Erythroblast (primary cell): ENCODE measurements around the gene CEP57.

Experiments used
- GATA1 ChIP-seq: IDR thresholded peaks from 2 replicates; pipeline ENCODE4 v1.6.1; 2011; ENCODE audit warnings: low read depth, mild to moderate bottlenecking, control low read depth, low read length, moderate library complexity
- POLR2A ChIP-seq: IDR thresholded peaks from 2 replicates; pipeline ENCODE4 v1.6.1; 2011; ENCODE audit warnings: mild to moderate bottlenecking, low read length

DNA sequence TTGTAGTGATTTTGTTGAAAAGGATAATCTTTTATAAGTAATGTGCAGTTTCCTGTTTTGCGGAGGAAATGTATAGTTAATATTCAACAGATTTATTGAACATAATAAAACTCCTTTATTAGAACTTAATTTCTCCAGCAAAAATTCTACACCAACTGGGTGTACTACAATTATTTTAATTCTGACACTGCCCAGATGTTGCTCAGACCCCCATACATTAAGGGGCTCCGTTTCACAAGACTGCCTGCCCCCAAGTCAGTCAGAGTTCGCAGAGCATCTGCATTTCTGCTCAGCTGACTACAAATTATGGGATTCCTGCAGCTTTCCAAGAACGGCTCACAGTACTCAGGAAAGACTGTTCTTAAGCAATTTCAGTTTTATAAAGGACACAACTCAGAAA lies 6.2 kb downstream of the CEP57 start:
- no peak for TF ChIP-seq POLR2A
- TF ChIP-seq GATA1: no peak
